Neural progenitor cell (in vitro differentiated cells): ENCODE measurements around the gene GRIK2.

Source experiments
- CTCF ChIP-seq: fragments of 200-600 bp; sonication (generic); IDR thresholded peaks from 2 replicates; pipeline ENCODE4 v1.5.1; 2017; ENCODE audit warnings: antibody characterized with exemption, mild to moderate bottlenecking
- EZH2 ChIP-seq: fragments of 200-600 bp; sonication (generic); IDR thresholded peaks from 2 replicates; pipeline ENCODE4 v1.6.1; 2017; ENCODE audit warnings: antibody characterized with exemption, mild to moderate bottlenecking, moderate library complexity
- EZH2phosphoT487 ChIP-seq: fragments of 200-600 bp; sonication (generic); IDR thresholded peaks from 2 replicates; pipeline ENCODE4 v1.6.1; 2017; ENCODE audit warnings: antibody characterized with exemption

- no peak for TF ChIP-seq CTCF
- TF ChIP-seq EZH2 = no peak
- no peak for TF ChIP-seq EZH2phosphoT487
Measured at GRCh38 chr6:101779051-101779844, 385.7 kb downstream of the GRIK2 start.
